DOHH2 (cell line): ENCODE results near the gene FABP1.

ENCODE experiments used
- H3F3A ChIP-seq: fragments of 200-600 bp; sonication (generic), shearing (Covaris generic); 2 replicates; pipeline ENCODE4 v1.6.0; 2016; ENCODE audit warnings: antibody characterized with exemption, mild to moderate bottlenecking; ENCODE audit not compliant: control insufficient read depth, insufficient read depth
- H3K27ac ChIP-seq: fragments of 200-600 bp; sonication (generic); 2 replicates; pipeline ENCODE4 v1.5.1; 2014; ENCODE audit warnings: low read depth, mild to moderate bottlenecking, low read length, moderate library complexity
- H3K27me3 ChIP-seq: fragments of 200-600 bp; sonication (generic); 2 replicates; pipeline ENCODE4 v1.6.1; 2014; ENCODE audit warnings: mild to moderate bottlenecking, low read length, mixed read lengths; ENCODE audit not compliant: control insufficient read depth
- H3K36me3 ChIP-seq: fragments of 200-600 bp; sonication (generic); 2 replicates; pipeline ENCODE4 v1.6.1; 2014; ENCODE audit warnings: mild to moderate bottlenecking, low read length, moderate library complexity, mixed read lengths; ENCODE audit not compliant: control insufficient read depth
- H3K4me1 ChIP-seq: fragments of 200-600 bp; sonication (generic); 2 replicates; pipeline ENCODE4 v1.6.1; 2014; ENCODE audit warnings: mild to moderate bottlenecking, low read length, mixed read lengths; ENCODE audit not compliant: control insufficient read depth
- H3K4me2 ChIP-seq: fragments of 200-600 bp; sonication (generic); 2 replicates; pipeline ENCODE4 v1.6.0; 2014; ENCODE audit warnings: mild to moderate bottlenecking, low read length, moderate library complexity
- H3K4me3 ChIP-seq: fragments of 200-600 bp; sonication (generic); 2 replicates; pipeline ENCODE4 v1.5.1; 2014; ENCODE audit warnings: mild to moderate bottlenecking, low read length, mixed read lengths
- H3K79me2 ChIP-seq: fragments of 200-600 bp; sonication (generic); 2 replicates; pipeline ENCODE4 v1.6.1; 2014; ENCODE audit warnings: mild to moderate bottlenecking, low read length, mixed read lengths; ENCODE audit not compliant: control insufficient read depth
- H3K9me2 ChIP-seq: fragments of 200-600 bp; sonication (generic); replicated peaks from 2 replicates; pipeline ENCODE4 v1.6.1; 2014; ENCODE audit warnings: mild to moderate bottlenecking, low read length, mixed read lengths; ENCODE audit not compliant: control insufficient read depth
- H3K9me3 ChIP-seq: fragments of 200-600 bp; sonication (generic); 2 replicates; pipeline ENCODE4 v1.6.1; 2014; ENCODE audit warnings: antibody characterized with exemption, low read length, mixed read lengths; ENCODE audit not compliant: control insufficient read depth, insufficient read depth
- H4K20me1 ChIP-seq: fragments of 200-600 bp; sonication (generic); 2 replicates; pipeline ENCODE4 v1.6.0; 2014; ENCODE audit warnings: low read depth, mild to moderate bottlenecking, antibody characterized with exemption, low read length, moderate library complexity; ENCODE audit not compliant: control insufficient read depth, insufficient read depth
- EZH2phosphoT487 ChIP-seq: fragments of 200-600 bp; sonication (generic); IDR thresholded peaks from 2 replicates; pipeline ENCODE4 v1.6.1; 2017; ENCODE audit warnings: borderline replicate concordance, mild to moderate bottlenecking, antibody characterized with exemption, low read length, moderate library complexity, mixed read lengths
- TF ChIP-seq, protein P1 (sequence below): fragments of 200-600 bp; sonication (generic); IDR thresholded peaks from one replicate; pipeline ENCODE4 v1.5.1; 2014; ENCODE audit warnings: antibody characterized with exemption, mild to moderate bottlenecking, low read depth, low read length; ENCODE audit not compliant: poor library complexity, severe bottlenecking

The FABP1 gene

DNA sequence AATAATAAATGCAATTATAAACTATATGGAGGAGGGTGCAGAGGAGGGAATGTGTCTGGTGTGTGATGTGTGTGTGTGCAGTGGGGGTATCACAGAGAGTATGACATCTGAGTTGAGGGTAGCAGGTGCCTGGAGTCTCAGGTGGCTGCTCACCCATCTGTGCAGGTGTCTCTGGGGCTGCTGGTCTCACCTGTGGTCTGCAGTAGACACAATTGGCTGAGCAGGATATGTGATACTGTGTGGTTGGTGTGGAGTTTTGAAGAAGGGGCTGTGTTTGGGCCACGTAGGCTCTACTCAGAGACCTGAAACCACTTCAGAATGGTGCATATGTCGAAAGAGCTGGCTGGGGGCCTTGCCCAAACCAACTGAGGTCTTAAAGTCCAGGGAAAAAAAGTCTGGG lies 17.0 kb downstream of the FABP1 start:
- Histone ChIP-seq H3K36me3 (no peaks in the 10 kb centered on the region), H3K4me3 (no peak overlapping the region), H3F3A (no peaks in the 10 kb centered on the region), H3K4me2 (no peak overlapping the region), H3K27me3 (0 out of 2 replicates have a peak, but pooled peaks cover 3% of the 10 kb centered on the region), H3K4me1 (peaks cover 5% of the 10 kb centered on the region; the same call in 1 of the 2 replicates), H3K27ac (no peak overlapping the region), H3K79me2 (no peaks in the 10 kb centered on the region), H3K9me2 (no peaks in the 10 kb centered on the region), H3K9me3 (no peaks in the 10 kb centered on the region), H4K20me1 (no peaks in the 10 kb centered on the region)
- TF ChIP-seq, protein P1, sequence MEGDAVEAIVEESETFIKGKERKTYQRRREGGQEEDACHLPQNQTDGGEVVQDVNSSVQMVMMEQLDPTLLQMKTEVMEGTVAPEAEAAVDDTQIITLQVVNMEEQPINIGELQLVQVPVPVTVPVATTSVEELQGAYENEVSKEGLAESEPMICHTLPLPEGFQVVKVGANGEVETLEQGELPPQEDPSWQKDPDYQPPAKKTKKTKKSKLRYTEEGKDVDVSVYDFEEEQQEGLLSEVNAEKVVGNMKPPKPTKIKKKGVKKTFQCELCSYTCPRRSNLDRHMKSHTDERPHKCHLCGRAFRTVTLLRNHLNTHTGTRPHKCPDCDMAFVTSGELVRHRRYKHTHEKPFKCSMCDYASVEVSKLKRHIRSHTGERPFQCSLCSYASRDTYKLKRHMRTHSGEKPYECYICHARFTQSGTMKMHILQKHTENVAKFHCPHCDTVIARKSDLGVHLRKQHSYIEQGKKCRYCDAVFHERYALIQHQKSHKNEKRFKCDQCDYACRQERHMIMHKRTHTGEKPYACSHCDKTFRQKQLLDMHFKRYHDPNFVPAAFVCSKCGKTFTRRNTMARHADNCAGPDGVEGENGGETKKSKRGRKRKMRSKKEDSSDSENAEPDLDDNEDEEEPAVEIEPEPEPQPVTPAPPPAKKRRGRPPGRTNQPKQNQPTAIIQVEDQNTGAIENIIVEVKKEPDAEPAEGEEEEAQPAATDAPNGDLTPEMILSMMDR, result no peak
- no peak for TF ChIP-seq EZH2phosphoT487

DNA sequence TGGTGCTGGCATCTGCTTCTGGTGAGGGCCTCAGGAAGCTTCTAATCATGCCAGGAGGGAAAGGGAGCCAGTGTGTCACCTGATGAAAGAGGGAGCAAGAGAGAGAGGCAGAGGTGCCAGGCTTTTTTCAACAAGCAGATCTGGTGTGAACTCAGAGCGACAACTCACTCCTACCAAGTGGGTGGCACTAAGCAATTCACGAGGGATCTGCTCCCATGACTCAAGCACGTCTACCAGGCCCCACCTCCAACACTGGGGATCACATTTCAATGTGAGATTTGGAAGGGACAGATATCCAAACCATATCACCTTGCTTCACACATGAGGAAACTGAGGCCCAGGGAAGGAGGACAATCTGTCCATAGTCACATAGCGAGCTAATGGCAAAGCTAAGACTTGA lies 19.1 kb downstream of the FABP1 start:
- Histone ChIP-seq H3K36me3 (no peaks in the 10 kb centered on the region), H3F3A (no peaks in the 10 kb centered on the region), H3K27ac (no peak overlapping the region), H3K4me2 (no peak overlapping the region), H3K4me1 (peaks cover 5% of the 10 kb centered on the region; the same call in 1 of the 2 replicates), H3K27me3 (peaks cover 3% of the 10 kb centered on the region; the same call in 1 of the 2 replicates), H4K20me1 (no peaks in the 10 kb centered on the region), H3K79me2 (no peaks in the 10 kb centered on the region), H3K9me3 (no peaks in the 10 kb centered on the region), H3K4me3 (no peak overlapping the region), H3K9me2 (no peaks in the 10 kb centered on the region)
- TF ChIP-seq, protein P1, result no peak
- no peak for TF ChIP-seq EZH2phosphoT487

DNA sequence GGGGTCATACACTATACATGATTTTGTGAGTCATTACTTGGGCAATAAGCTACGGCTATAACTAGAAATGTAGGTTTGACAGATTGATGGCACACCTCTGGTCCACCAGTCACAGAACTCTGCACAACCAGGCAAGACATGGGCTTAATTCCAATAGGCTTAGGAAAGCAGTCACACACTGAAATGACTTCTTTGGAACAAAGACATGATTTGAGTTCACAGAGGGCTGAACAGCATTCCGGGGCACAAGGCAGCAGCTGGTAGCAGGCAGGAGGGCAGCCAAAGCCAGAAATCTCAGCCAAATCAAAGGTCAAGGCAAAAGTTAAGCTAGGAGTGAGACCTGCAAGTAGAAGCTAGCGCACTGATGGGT lies 27.4 kb downstream of the FABP1 start:
- Histone ChIP-seq H3K4me2 (no peak overlapping the region), H3K4me1 (no peaks in the 10 kb centered on the region), H3K9me2 (no peaks in the 10 kb centered on the region), H3K27me3 (peaks cover 6% of the 10 kb centered on the region; the same call in 1 of the 2 replicates), H3K4me3 (no peak overlapping the region), H3K27ac (no peak overlapping the region), H3K36me3 (no peaks in the 10 kb centered on the region), H3K79me2 (no peaks in the 10 kb centered on the region), H3F3A (no peaks in the 10 kb centered on the region), H4K20me1 (no peaks in the 10 kb centered on the region), H3K9me3 (no peaks in the 10 kb centered on the region)
- TF ChIP-seq, protein P1, result no peak
- TF ChIP-seq EZH2phosphoT487, result no peak
